H1 (cell line): ENCODE measurements around the gene C11orf42. TPM values are rescaled to one million over a fixed set of nuclear protein-coding genes. Genes with fewer than 3 reads are reported as not detected.

ENCODE experiments used
- CTCF ChIA-PET: fragments of 300-600 bp; sonication (Branson Sonifier 250); formaldehyde crosslinking; loops from one replicate; lab custom pipeline; 2021; ENCODE audit not compliant: partially characterized antibody; lab: Charles Lee
- POLR2A ChIA-PET: fragments of 300-600 bp; sonication (Branson Sonifier 250); formaldehyde crosslinking; loops from one replicate; lab custom pipeline; 2021; ENCODE audit warnings: inconsistent platforms; ENCODE audit not compliant: partially characterized antibody; lab: Charles Lee
- DNase-seq, 2 experiments: peaks; one replicate each; pipeline versions ENCODE4 v3.0.0 to v3.0.0-alpha.2; 2010 to 2022; ENCODE audit warnings: low spot score in 2 of 2, low read depth in 1 of 2, mixed read lengths in 1 of 2
- FAIRE-seq: peaks from 2 replicates; lab custom pipeline; 2011; peaks lifted over from hg19 to GRCh38; lab: Jason Lieb, UNC
- H2AFZ ChIP-seq: 2 replicates; pipeline ENCODE4 v1.8.1; 2012; ENCODE audit warnings: low read length, inconsistent platforms
- H2AK5ac ChIP-seq: 2 replicates; pipeline ENCODE4 v1.6.1; 2013; ENCODE audit warnings: low read depth, low read length
- H2BK120ac ChIP-seq: replicated peaks from 2 replicates; pipeline ENCODE3; 2013; ENCODE audit warnings: low read depth, low read length, inconsistent platforms
- H2BK12ac ChIP-seq: 2 replicates; pipeline ENCODE4 v1.6.1; 2013; ENCODE audit warnings: low read depth, low read length
- H2BK15ac ChIP-seq: 2 replicates; pipeline ENCODE4 v1.6.1; 2013; ENCODE audit warnings: low read length
- H2BK20ac ChIP-seq: 2 replicates; pipeline ENCODE4 v1.6.1; 2013; ENCODE audit warnings: low read length
- H2BK5ac ChIP-seq: 2 replicates; pipeline ENCODE4 v1.6.1; 2013; ENCODE audit warnings: low read depth, low read length
- H3K14ac ChIP-seq: 2 replicates; pipeline ENCODE4 v1.6.1; 2013; ENCODE audit warnings: inconsistent platforms; ENCODE audit not compliant: insufficient read length
- H3K18ac ChIP-seq: 2 replicates; pipeline ENCODE4 v1.6.1; 2013; ENCODE audit warnings: low read length; ENCODE audit errors: extremely low read depth
- H3K23ac ChIP-seq: 2 replicates; pipeline ENCODE4 v1.6.1; 2013; ENCODE audit warnings: inconsistent platforms; ENCODE audit not compliant: insufficient read length
- H3K23me2 ChIP-seq: 2 replicates; pipeline ENCODE4 v1.6.1; 2013; ENCODE audit warnings: low read depth, low read length
- H3K27ac ChIP-seq: 2 replicates; pipeline ENCODE4 v1.6.1; 2011; ENCODE audit warnings: low read depth, low read length, inconsistent platforms
- H3K27me3 ChIP-seq, 4 experiments: replicated peaks in 1 of 4; 1 replicate in 1 of 4; 2 replicates in 3 of 4; pipeline versions ENCODE4 v1.6.1 to v1.8.1; 2011 to 2013; ENCODE audit warnings: low read length in 3 of 4, mild to moderate bottlenecking in 3 of 4, inconsistent platforms in 2 of 4, mixed read lengths in 2 of 4, moderate library complexity in 1 of 4; ENCODE audit not compliant: control insufficient read depth in 3 of 4, insufficient read depth in 3 of 4; ENCODE audit errors: extremely low read depth in 1 of 4
- H3K36me3 ChIP-seq, 4 experiments: 2 replicates each; pipeline versions ENCODE4 v1.6.1 to v1.8.1; 2011 to 2013; ENCODE audit warnings: mild to moderate bottlenecking in 4 of 4, low read length in 3 of 4, moderate library complexity in 2 of 4, control low read depth in 1 of 4, inconsistent platforms in 1 of 4; ENCODE audit not compliant: insufficient read depth in 4 of 4, control insufficient read depth in 2 of 4
- H3K4ac ChIP-seq: replicated peaks from 2 replicates; pipeline ENCODE3; 2013; ENCODE audit warnings: low read length, low read depth, mixed read lengths, inconsistent platforms; ENCODE audit not compliant: insufficient read length
- H3K4me1 ChIP-seq, 4 experiments: replicated peaks in 1 of 4; 1 replicate in 1 of 4; 2 replicates in 3 of 4; pipeline versions ENCODE4 v1.6.1 to v1.8.1; 2011 to 2013; ENCODE audit warnings: low read length in 3 of 4, inconsistent platforms in 2 of 4, mixed read lengths in 1 of 4; ENCODE audit not compliant: insufficient read depth in 4 of 4, control insufficient read depth in 3 of 4
- H3K4me2 ChIP-seq, 2 experiments: 2 replicates each; pipeline versions ENCODE4 v1.6.1 to v1.8.1; 2011 to 2013; ENCODE audit warnings: low read depth in 2 of 2, low read length in 2 of 2, control low read depth in 1 of 2, inconsistent platforms in 1 of 2, mild to moderate bottlenecking in 1 of 2; ENCODE audit not compliant: insufficient read depth in 1 of 2
- H3K4me3 ChIP-seq, 4 experiments: fragments of 200-600, 300-600 bp in 1 of 4; sonication (generic), shearing (Covaris generic), sonication (Bioruptor Twin) in 1 of 4; 2 replicates each; pipeline versions ENCODE4 v1.5.1 to v1.8.1; 2011 to 2016; ENCODE audit warnings: low read length in 4 of 4, low read depth in 3 of 4, control low read depth in 2 of 4, inconsistent platforms in 2 of 4, mild to moderate bottlenecking in 2 of 4, mixed read lengths in 1 of 4, moderate library complexity in 1 of 4; ENCODE audit not compliant: insufficient read depth in 2 of 4; ENCODE audit errors: extremely low read depth in 1 of 4
- H3K56ac ChIP-seq: replicated peaks from 2 replicates; pipeline ENCODE3; 2013; ENCODE audit warnings: low read depth, mild to moderate bottlenecking, mixed read lengths, low read length, inconsistent platforms; ENCODE audit not compliant: insufficient read length
- H3K79me1 ChIP-seq: 2 replicates; pipeline ENCODE4 v1.6.1; 2013; ENCODE audit warnings: low read depth, low read length, control low read depth
- H3K79me2 ChIP-seq, 2 experiments: 2 replicates each; pipeline versions ENCODE4 v1.6.1 to v1.8.1; 2012 to 2013; ENCODE audit warnings: low read length in 2 of 2, mild to moderate bottlenecking in 2 of 2, inconsistent platforms in 1 of 2; ENCODE audit not compliant: insufficient read depth in 2 of 2, control insufficient read depth in 1 of 2
- H3K9ac ChIP-seq, 4 experiments: replicated peaks in 1 of 4; 1 replicate in 1 of 4; 2 replicates in 3 of 4; pipeline versions ENCODE4 v1.6.1 to v1.8.1; 2011 to 2013; ENCODE audit warnings: low read depth in 3 of 4, low read length in 3 of 4, control low read depth in 2 of 4, mild to moderate bottlenecking in 2 of 4, moderate library complexity in 2 of 4, inconsistent platforms in 1 of 4; ENCODE audit errors: extremely low read depth in 1 of 4
- H3K9me3 ChIP-seq, 2 experiments: 2 replicates each; pipeline versions ENCODE4 v1.6.1 to v1.8.1; 2012 to 2013; ENCODE audit warnings: mild to moderate bottlenecking in 2 of 2, moderate library complexity in 2 of 2, control low read depth in 1 of 2, inconsistent platforms in 1 of 2, low read depth in 1 of 2, low read length in 1 of 2, mixed read lengths in 1 of 2; ENCODE audit not compliant: insufficient read depth in 2 of 2
- H4K20me1 ChIP-seq, 2 experiments: replicated peaks in 1 of 2; 2 replicates each; pipeline versions ENCODE3 to v1.8.1; 2011 to 2013; ENCODE audit warnings: inconsistent platforms in 2 of 2, low read length in 2 of 2, mild to moderate bottlenecking in 1 of 2; ENCODE audit not compliant: insufficient read depth in 2 of 2, control insufficient read depth in 1 of 2
- H4K5ac ChIP-seq: 2 replicates; pipeline ENCODE4 v1.6.1; 2013; ENCODE audit warnings: low read length, low read depth, mixed read lengths, inconsistent platforms; ENCODE audit not compliant: insufficient read length
- H4K8ac ChIP-seq: 2 replicates; pipeline ENCODE4 v1.8.0; 2013; ENCODE audit warnings: mild to moderate bottlenecking, moderate library complexity, low read length, inconsistent platforms; ENCODE audit not compliant: insufficient read depth; ENCODE audit errors: extremely low read depth
- H4K91ac ChIP-seq: replicated peaks from 2 replicates; pipeline ENCODE3; 2013; ENCODE audit warnings: low read length, mixed read lengths, inconsistent platforms; ENCODE audit not compliant: insufficient read length
- BRCA1 ChIP-seq: IDR thresholded peaks from 2 replicates; pipeline ENCODE4 v1.6.1; 2012; ENCODE audit warnings: low read depth, low read length, improper control_type of control experiment
- CEBPB ChIP-seq: IDR thresholded peaks from 2 replicates; pipeline ENCODE4 v1.6.1; 2012; ENCODE audit warnings: low read depth, low read length
- CHD2 ChIP-seq: IDR thresholded peaks from 2 replicates; pipeline ENCODE4 v1.6.1; 2012; ENCODE audit warnings: low read length, improper control_type of control experiment
- FOSL1 ChIP-seq: IDR thresholded peaks from 2 replicates; pipeline ENCODE4 v1.6.1; 2011; ENCODE audit warnings: mild to moderate bottlenecking, low read depth, low read length, moderate library complexity; ENCODE audit not compliant: insufficient read depth
- HDAC6 ChIP-seq: IDR thresholded peaks from one replicate; pipeline ENCODE4 v1.7.1; 2012; ENCODE audit warnings: low read depth, mild to moderate bottlenecking, inconsistent platforms, low read length, moderate library complexity
- JUND ChIP-seq: IDR thresholded peaks from 2 replicates; pipeline ENCODE4 v1.6.1; 2011; ENCODE audit warnings: mild to moderate bottlenecking, improper control_type of control experiment, low read length
- RBBP5 ChIP-seq: IDR thresholded peaks from 2 replicates; pipeline ENCODE4 v1.7.1; 2012; ENCODE audit warnings: low read depth, mild to moderate bottlenecking, inconsistent platforms, low read length, moderate library complexity, borderline replicate concordance
- TBP ChIP-seq: IDR thresholded peaks from 2 replicates; pipeline ENCODE4 v1.6.1; 2011; ENCODE audit warnings: low read depth, low read length, improper control_type of control experiment
- YY1 ChIP-seq: IDR thresholded peaks from 2 replicates; pipeline ENCODE4 v1.6.1; 2011; ENCODE audit warnings: low read depth, mild to moderate bottlenecking, low read length
- WGBS, 2 experiments: shearing (Covaris generic) in 1 of 2; methylation state at CpG; one replicate each; pipeline versions ENCODE4 v1.1.6 to v1.1.7; 2013 to 2015; ENCODE audit warnings: low lambda C conversion rate in 2 of 2, mixed read lengths in 2 of 2, inconsistent platforms in 1 of 2, low coverage in 1 of 2, missing lambda C conversion rate in 1 of 2; ENCODE audit not compliant: insufficient replicate concordance in 2 of 2, insufficient coverage in 1 of 2, insufficient read length in 1 of 2; ENCODE audit errors: extremely low coverage in 1 of 2, missing lambda C conversion rate in 1 of 2; 5-methylcytosine and 5-hydroxymethylcytosine counted together
- polyA plus RNA-seq, 7 experiments: library from polyadenylated mRNA; depleted of rRNA in 3 of 7; stranded (reverse) in 5 of 7; unstranded in 2 of 7; fragments of >200 nt in 5 of 7; fragments of 200-250 nt in 2 of 7; gene quantifications; 1 replicate in 5 of 7; 2 replicates in 1 of 7; 4 replicates in 1 of 7; pipeline versions ENCODE4 v1.2.1 to v1.2.3, GENCODE V29; 2011 to 2013; ENCODE audit warnings: missing spikeins in 2 of 7, mixed read lengths in 2 of 7
- total RNA-seq: library from RNA; stranded (reverse); fragmentation: NEBNext Ultra II Directional; extraction: Animal tissue kit (Norgen Biotek cat#: 25700); gene quantifications from 2 replicates; pipeline ENCODE4 v1.2.1, GENCODE V29; 2021
- TF ChIP-seq, protein P1 (sequence below): IDR thresholded peaks from 2 replicates; pipeline ENCODE4 v1.6.1; 2012; ENCODE audit warnings: inconsistent platforms
- TF ChIP-seq, protein P2 (sequence below): IDR thresholded peaks from 2 replicates; pipeline ENCODE4 v1.6.1; 2012; ENCODE audit warnings: low read length, inconsistent platforms

C11orf42 gene
- total and polyA plus RNA-seq, 2 of the 8 experiments (the other 6 are each of a cell fraction or from before 2014, with no cell fraction given): not detected

DNA sequence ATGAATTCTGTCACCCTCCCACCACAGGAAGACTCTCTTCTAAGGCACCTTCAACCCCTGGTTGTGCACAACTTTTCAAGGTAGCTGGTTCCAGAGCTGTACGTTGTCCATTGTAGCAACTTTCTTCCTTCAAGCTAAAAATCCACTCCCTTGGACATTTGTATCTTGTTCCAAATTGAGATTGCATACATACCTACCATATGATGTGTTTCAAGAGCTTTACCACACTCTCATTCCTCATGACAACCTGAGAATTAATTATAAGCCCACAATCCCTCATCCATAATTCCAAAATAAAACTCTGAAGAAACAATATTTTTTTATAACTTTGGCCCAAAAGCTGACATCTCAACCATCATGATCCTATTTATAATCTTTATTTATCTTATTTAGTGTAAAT is 3.3 kb upstream of the C11orf42 start:
- no peaks in the 10 kb centered on the region for H3K79me2 ChIP-seq
- no peak for FAIRE-seq
- no peak overlapping the region for H2AK5ac ChIP-seq
- no peak overlapping the region for H3K4me2 ChIP-seq
- no peak overlapping the region for H2BK15ac ChIP-seq
- no peak overlapping the region for H3K27ac ChIP-seq
- no peak overlapping the region for H4K8ac ChIP-seq
- no peak overlapping the region for H3K4me3 ChIP-seq
- H3K23ac ChIP-seq: no peak overlapping the region
- H3K14ac ChIP-seq: no peak overlapping the region
- no peaks in the 10 kb centered on the region for H3K27me3 ChIP-seq
- CTCF ChIA-PET: interaction anchor here (1.2 to 1.5 kb wide), 2 partner anchors 44 to 113 kb away, joined by 3 to 5 read pairs; no protein-coding TSS in a partner anchor
- no peaks in the 10 kb centered on the region for H4K20me1 ChIP-seq
- no peak overlapping the region for H3K56ac ChIP-seq
- WGBS, 2 experiments: 90% methylated on average over 1 of the region's 1 CpG; no CpG with 5 or more reads in 1 of the 2 experiments
- no peak overlapping the region for H2BK120ac ChIP-seq
- peaks cover 0 to 3% (median 0%) of the 10 kb centered on the region in 4 experiments; a peak in 3 of 8 replicates for H3K36me3 ChIP-seq
- no peak overlapping the region for H2AFZ ChIP-seq
- H4K5ac ChIP-seq: no peak overlapping the region
- no peaks in the 10 kb centered on the region for H3K23me2 ChIP-seq
- H3K4me1 ChIP-seq: peaks cover 0 to 3% (median 1%) of the 10 kb centered on the region in 4 experiments; a peak in 2 of 7 replicates
- DNase-seq: no peak
- no peak overlapping the region for H2BK20ac ChIP-seq
- H3K79me1 ChIP-seq: no peaks in the 10 kb centered on the region
- no peak overlapping the region for H3K4ac ChIP-seq
- no peak overlapping the region for H2BK12ac ChIP-seq
- POLR2A ChIA-PET: interaction anchor here (1.3 to 1.8 kb wide), 2 partner anchors 12 to 15 kb away, joined by 3 read pairs; no protein-coding TSS in a partner anchor
- H3K18ac ChIP-seq: no peak overlapping the region
- no peaks in the 10 kb centered on the region; a peak in 1 of 4 replicates for H3K9me3 ChIP-seq
- no peak overlapping the region for H4K91ac ChIP-seq
- H3K9ac ChIP-seq: no peak overlapping the region
- no peak overlapping the region for H2BK5ac ChIP-seq
- no peak for TF ChIP-seq HDAC6
- TF ChIP-seq, protein P1, sequence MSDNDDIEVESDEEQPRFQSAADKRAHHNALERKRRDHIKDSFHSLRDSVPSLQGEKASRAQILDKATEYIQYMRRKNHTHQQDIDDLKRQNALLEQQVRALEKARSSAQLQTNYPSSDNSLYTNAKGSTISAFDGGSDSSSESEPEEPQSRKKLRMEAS: no peak
- TF ChIP-seq YY1: no peak
- no peak for TF ChIP-seq CEBPB
- TF ChIP-seq CHD2: no peak
- no peak for TF ChIP-seq TBP
- TF ChIP-seq, protein P2, sequence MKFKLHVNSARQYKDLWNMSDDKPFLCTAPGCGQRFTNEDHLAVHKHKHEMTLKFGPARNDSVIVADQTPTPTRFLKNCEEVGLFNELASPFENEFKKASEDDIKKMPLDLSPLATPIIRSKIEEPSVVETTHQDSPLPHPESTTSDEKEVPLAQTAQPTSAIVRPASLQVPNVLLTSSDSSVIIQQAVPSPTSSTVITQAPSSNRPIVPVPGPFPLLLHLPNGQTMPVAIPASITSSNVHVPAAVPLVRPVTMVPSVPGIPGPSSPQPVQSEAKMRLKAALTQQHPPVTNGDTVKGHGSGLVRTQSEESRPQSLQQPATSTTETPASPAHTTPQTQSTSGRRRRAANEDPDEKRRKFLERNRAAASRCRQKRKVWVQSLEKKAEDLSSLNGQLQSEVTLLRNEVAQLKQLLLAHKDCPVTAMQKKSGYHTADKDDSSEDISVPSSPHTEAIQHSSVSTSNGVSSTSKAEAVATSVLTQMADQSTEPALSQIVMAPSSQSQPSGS: no peak
- no peak for TF ChIP-seq BRCA1
- TF ChIP-seq RBBP5: no peak
- TF ChIP-seq JUND: no peak
- TF ChIP-seq FOSL1: no peak
